ENCODE results near the gene MYO3B.

GRCh38 chr2:170433448-170433847 lies 255.5 kb downstream of the MYO3B start:
- TF ChIP-seq POLR2A (IDR thresholded peaks at IDR 0.05), result no peak
- TF ChIP-seq CTCF (IDR thresholded peaks at IDR 0.05), result no peak
- no peak for TF ChIP-seq POLR2AphosphoS5 (IDR thresholded peaks at IDR 0.05)

All from prostate gland (tissue), 2 donors.